ENCODE results near the gene EXOC4.

DNA sequence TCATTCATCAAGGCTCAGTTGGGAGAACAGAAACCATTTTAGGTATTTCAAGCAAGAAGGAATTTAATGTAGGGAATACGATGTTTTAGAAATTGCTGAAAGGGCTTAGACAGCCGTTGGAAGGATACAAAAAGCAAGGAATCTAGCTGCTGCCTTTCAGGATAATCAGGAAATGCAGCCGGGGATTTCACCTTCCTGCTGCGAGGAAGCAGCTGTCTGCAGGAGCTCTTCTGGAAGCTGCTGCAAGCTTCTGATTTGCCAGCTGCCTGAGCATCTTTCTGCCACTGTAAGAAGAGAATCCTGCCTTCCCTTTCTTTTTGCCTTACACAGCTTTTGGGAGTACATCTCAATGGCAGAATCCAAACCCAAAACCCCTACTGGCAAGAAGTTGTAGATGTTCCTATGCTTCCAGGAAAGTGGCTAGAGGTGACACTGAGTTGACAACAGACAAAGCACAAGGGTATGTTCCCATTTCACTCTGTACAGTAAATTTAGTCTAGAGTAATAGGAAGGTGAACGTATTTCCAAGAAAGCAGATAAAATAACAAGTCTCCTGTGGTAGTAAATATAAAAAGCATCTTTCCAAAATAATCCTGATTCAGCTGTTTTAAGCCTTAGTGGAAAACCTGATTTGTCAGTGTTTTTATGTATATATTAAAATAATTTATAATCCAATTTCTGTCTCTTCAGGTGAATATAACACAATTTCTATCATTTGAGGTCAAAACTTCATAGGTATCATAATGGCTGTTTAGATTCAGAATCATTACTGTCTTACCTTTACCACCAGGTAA is 725.8 kb downstream of the EXOC4 start:
- TF ChIP-seq, protein P1, sequence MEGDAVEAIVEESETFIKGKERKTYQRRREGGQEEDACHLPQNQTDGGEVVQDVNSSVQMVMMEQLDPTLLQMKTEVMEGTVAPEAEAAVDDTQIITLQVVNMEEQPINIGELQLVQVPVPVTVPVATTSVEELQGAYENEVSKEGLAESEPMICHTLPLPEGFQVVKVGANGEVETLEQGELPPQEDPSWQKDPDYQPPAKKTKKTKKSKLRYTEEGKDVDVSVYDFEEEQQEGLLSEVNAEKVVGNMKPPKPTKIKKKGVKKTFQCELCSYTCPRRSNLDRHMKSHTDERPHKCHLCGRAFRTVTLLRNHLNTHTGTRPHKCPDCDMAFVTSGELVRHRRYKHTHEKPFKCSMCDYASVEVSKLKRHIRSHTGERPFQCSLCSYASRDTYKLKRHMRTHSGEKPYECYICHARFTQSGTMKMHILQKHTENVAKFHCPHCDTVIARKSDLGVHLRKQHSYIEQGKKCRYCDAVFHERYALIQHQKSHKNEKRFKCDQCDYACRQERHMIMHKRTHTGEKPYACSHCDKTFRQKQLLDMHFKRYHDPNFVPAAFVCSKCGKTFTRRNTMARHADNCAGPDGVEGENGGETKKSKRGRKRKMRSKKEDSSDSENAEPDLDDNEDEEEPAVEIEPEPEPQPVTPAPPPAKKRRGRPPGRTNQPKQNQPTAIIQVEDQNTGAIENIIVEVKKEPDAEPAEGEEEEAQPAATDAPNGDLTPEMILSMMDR (IDR thresholded peaks at IDR 0.05), result no peak
- TF ChIP-seq POLR2A (IDR thresholded peaks at IDR 0.05), result no peak

All from lower leg skin (tissue), 3 donors.